GM12892 (cell line): ENCODE measurements around the gene ZNRF1.

Source experiments
- POLR2A ChIP-seq: IDR thresholded peaks from 2 replicates; pipeline ENCODE4 v1.6.1; 2011; ENCODE audit warnings: low read depth, low read length, control low read depth
- POLR2AphosphoS5 ChIP-seq: IDR thresholded peaks from 2 replicates; pipeline ENCODE4 v1.6.1; 2011; ENCODE audit warnings: low read depth, low read length, control low read depth

DNA sequence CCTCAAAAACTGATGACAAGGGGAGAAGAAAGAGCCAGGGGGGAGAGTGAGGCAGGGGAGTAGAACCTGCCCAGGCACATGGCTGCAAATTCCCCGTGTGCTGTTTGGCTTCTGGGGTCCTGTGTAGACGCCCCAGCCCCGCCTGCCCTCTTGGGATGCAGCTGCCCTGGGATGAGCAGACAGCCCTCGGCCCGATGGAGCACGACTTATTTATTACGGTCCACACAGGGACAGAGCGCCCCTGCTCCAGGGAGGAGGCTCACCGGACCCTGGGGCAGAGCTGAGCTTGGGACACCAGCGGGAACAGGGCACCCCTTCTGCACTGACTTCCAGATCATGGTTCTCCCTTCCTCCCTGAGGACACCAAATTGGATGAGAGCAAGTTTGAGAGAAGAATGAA, 108.7 kb downstream of the ZNRF1 start:
- no peak for TF ChIP-seq POLR2A
- TF ChIP-seq POLR2AphosphoS5, result no peak
